RWPE1 (cell line): Measurements from ENCODE around the gene CYB5R4.

Experiments used
- CTCF ChIA-PET: fragments of 350-600 bp; sonication (Branson Sonifier 250); formaldehyde crosslinking; extraction: SDS; loops from one replicate; lab custom pipeline; 2021; lab: Yijun Ruan, JAX
- POLR2A ChIA-PET: fragments of 400-600 bp; formaldehyde crosslinking; extraction: SDS; loops from one replicate; lab custom pipeline; 2020; ENCODE audit warnings: antibody characterized with exemption; ENCODE audit not compliant: low non-redundant PET; lab: Yijun Ruan, JAX
- DNase-seq: peaks from one replicate; pipeline ENCODE4 v3.0.0; 2012; ENCODE audit warnings: low spot score
- H3K27ac ChIP-seq: fragments of 450-650 bp; 2 replicates; pipeline ENCODE4 v1.5.1; 2017
- TF ChIP-seq, protein P1 (sequence below): fragments of 450-650 bp; conservative IDR thresholded peaks from 2 replicates; pipeline ENCODE4 v1.5.1; 2017; ENCODE audit warnings: low read depth, mild to moderate bottlenecking

CYB5R4 gene

GRCh38 chr6:83978997-83979396 lies 119.5 kb downstream of the CYB5R4 start:
- H3K27ac ChIP-seq, result no peak overlapping the region
- POLR2A ChIA-PET, result no interaction called here
- TF ChIP-seq, protein P1, sequence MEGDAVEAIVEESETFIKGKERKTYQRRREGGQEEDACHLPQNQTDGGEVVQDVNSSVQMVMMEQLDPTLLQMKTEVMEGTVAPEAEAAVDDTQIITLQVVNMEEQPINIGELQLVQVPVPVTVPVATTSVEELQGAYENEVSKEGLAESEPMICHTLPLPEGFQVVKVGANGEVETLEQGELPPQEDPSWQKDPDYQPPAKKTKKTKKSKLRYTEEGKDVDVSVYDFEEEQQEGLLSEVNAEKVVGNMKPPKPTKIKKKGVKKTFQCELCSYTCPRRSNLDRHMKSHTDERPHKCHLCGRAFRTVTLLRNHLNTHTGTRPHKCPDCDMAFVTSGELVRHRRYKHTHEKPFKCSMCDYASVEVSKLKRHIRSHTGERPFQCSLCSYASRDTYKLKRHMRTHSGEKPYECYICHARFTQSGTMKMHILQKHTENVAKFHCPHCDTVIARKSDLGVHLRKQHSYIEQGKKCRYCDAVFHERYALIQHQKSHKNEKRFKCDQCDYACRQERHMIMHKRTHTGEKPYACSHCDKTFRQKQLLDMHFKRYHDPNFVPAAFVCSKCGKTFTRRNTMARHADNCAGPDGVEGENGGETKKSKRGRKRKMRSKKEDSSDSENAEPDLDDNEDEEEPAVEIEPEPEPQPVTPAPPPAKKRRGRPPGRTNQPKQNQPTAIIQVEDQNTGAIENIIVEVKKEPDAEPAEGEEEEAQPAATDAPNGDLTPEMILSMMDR, result no peak
- CTCF ChIA-PET, result interaction anchor here (0.6 kb wide), 1 partner anchor 68 kb away, joined by 3 read pairs; no protein-coding TSS in a partner anchor
- no peak for DNase-seq

GRCh38 chr6:83984411-83984810 lies 124.9 kb downstream of the CYB5R4 start:
- TF ChIP-seq, protein P1, result no peak
- no peak for DNase-seq
- ChIA-PET POLR2A (no interaction called here), CTCF (no interaction called here)
- H3K27ac ChIP-seq, result no peak overlapping the region

GRCh38 chr6:83985308-83985713 lies 125.8 kb downstream of the CYB5R4 start:
- POLR2A ChIA-PET, result no interaction called here
- CTCF ChIA-PET, result no interaction called here
- H3K27ac ChIP-seq, result no peak overlapping the region
- TF ChIP-seq, protein P1, result no peak
- DNase-seq, result no peak

DNA sequence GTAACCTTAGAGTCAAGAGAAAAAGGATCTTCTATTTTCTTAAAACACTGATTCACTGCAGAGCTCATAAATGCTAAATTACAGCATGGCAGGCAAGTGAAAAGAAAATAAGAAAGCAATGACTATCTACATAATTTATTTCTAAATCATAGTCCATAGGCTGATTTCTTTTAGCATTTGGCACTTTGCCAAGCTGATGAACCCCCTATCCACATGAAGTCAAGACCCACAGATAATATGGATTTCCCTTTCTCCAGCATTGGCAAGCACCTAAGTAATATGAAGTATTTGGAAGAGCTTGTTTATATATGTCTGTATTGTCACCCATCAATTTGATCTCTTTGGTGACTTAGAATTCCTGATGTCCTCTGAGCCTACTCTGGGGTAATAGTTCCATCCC lies 126.2 kb downstream of the CYB5R4 start:
- DNase-seq, result no peak
- TF ChIP-seq, protein P1, result no peak
- ChIA-PET POLR2A (no interaction called here), CTCF (no interaction called here)
- no peak overlapping the region for H3K27ac ChIP-seq

GRCh38 chr6:83998021-83998584 lies 138.6 kb downstream of the CYB5R4 start:
- POLR2A ChIA-PET, result no interaction called here

GRCh38 chr6:84001119-84001518 lies 141.6 kb downstream of the CYB5R4 start:
- no peak for DNase-seq
- CTCF ChIA-PET, result no interaction called here
- H3K27ac ChIP-seq, result no peak overlapping the region
- POLR2A ChIA-PET, result no interaction called here
- TF ChIP-seq, protein P1, result no peak

More at GRCh38 chr6:83998021-83998584, 138.6 kb downstream of the CYB5R4 start:
- CTCF ChIA-PET, result interaction anchor here (0.6 kb wide), 1 partner anchor 125 kb away, joined by 3 read pairs; no protein-coding TSS in a partner anchor
- TF ChIP-seq, protein P1, result no peak
- no peak overlapping the region for H3K27ac ChIP-seq
- no peak for DNase-seq
